ENCODE data around the gene KRTAP10-3. TPM values are rescaled to one million over a fixed set of nuclear protein-coding genes. Genes with fewer than 3 reads are reported as not detected.

KRTAP10-3 gene
- total and polyA plus RNA-seq, 9 of the 15 experiments (the other 6 are each of a cell fraction or from before 2014, with no cell fraction given), result not detected

DNA sequence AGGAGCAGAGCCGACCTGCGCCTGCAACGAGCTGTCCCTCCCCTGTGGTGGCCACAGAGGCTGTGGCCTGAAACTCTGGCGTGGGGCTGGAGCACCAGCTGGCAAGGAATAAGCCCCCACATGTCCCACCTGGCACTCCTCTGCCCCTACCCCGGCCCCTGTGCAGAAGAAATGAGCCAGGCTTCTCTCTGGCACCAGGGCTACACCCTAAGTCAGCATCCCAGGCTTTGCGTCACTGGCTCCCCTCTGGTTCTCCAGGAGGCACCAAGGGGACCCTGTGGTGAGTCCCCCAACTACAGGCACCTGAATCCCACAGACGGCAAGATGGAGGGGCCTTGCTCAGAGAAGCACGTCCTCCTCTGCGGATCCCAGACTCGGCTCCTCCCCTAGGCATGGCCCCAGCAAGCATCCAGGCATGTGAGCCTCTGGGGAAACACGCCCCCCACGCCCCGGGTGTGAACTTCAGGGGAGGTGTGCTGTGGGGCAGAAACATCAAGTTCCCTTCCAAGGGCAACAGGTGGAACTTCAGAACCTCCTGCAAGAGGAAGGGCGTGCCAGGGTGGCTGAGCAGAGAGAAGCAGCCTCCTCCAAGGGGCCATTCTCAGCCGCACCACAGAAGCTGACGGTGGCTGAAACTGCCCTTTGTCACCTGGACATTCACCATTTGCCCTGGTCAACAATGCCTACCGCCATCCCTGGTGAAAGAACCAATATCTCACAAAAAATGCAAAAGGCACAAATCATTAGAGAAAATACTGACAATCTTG, 44.7 kb upstream of the KRTAP10-3 start:
- BruUV-seq (replicated peaks), result no TSS peak
- FAIRE-seq (no peak), ATAC-seq (no peak), DNase-seq (ENCODE audit: extremely low read depth in 1 of 4, low spot score in 3 of 4) (no peak)
- Histone ChIP-seq H3K4me2 (ENCODE audit: insufficient read depth, low read length) (no peak overlapping the region), H3K9me1 (ENCODE audit: control insufficient read depth, insufficient read depth, low read length) (no peaks in the 10 kb centered on the region), H3K4me3 (no peak overlapping the region), H3K27me3 (ENCODE audit: control insufficient read depth in 2 of 2, insufficient read depth in 2 of 2, low read length in 2 of 2) (peaks cover 9 to 43% of the 10 kb centered on the region in 2 experiments; a peak in 4 of 5 replicates), H3K4me1 (replicated peaks in 1 of 2; ENCODE audit: control insufficient read depth in 2 of 2, insufficient read depth in 2 of 2, low read length in 2 of 2) (peaks cover 0 to 16% of the 10 kb centered on the region in 2 experiments; a peak in 1 of 5 replicates), H3K79me2 (ENCODE audit: control insufficient read depth, insufficient read depth, low read length) (no peaks in the 10 kb centered on the region), H3K36me3 (ENCODE audit: control insufficient read depth, insufficient read depth, low read length) (no peaks in the 10 kb centered on the region), H2AFZ (ENCODE audit: low read depth, low read length) (no peak overlapping the region), H3K9ac (ENCODE audit: insufficient read depth in 1 of 2, low read depth in 2 of 2, low read length in 2 of 2) (no peak overlapping the region), H3K27ac (ENCODE audit: extremely low read depth, low read depth, low read length) (no peak overlapping the region), H4K20me1 (replicated peaks; ENCODE audit: control insufficient read depth, insufficient read depth, low read length) (no peaks in the 10 kb centered on the region), H3K9me3 (replicated peaks; ENCODE audit: control insufficient read depth, insufficient read depth, low read depth, low read length) (no peaks in the 10 kb centered on the region; the same call in 1 of the 2 replicates)
- POLR2A ChIA-PET, result no interaction called here
- in situ Hi-C loops (cut with MboI) (no loop called here), intact Hi-C loops (cut with micrococcal nuclease) (no loop called here)
- CTCF ChIA-PET (ENCODE audit: low intra/inter-chr PET ratio), result no interaction called here
- 0% methylated on average over 17 of the region's 17 CpGs for WGBS (ENCODE audit: insufficient coverage, low coverage, missing lambda C conversion rate)
- TF ChIP-seq, protein P1, sequence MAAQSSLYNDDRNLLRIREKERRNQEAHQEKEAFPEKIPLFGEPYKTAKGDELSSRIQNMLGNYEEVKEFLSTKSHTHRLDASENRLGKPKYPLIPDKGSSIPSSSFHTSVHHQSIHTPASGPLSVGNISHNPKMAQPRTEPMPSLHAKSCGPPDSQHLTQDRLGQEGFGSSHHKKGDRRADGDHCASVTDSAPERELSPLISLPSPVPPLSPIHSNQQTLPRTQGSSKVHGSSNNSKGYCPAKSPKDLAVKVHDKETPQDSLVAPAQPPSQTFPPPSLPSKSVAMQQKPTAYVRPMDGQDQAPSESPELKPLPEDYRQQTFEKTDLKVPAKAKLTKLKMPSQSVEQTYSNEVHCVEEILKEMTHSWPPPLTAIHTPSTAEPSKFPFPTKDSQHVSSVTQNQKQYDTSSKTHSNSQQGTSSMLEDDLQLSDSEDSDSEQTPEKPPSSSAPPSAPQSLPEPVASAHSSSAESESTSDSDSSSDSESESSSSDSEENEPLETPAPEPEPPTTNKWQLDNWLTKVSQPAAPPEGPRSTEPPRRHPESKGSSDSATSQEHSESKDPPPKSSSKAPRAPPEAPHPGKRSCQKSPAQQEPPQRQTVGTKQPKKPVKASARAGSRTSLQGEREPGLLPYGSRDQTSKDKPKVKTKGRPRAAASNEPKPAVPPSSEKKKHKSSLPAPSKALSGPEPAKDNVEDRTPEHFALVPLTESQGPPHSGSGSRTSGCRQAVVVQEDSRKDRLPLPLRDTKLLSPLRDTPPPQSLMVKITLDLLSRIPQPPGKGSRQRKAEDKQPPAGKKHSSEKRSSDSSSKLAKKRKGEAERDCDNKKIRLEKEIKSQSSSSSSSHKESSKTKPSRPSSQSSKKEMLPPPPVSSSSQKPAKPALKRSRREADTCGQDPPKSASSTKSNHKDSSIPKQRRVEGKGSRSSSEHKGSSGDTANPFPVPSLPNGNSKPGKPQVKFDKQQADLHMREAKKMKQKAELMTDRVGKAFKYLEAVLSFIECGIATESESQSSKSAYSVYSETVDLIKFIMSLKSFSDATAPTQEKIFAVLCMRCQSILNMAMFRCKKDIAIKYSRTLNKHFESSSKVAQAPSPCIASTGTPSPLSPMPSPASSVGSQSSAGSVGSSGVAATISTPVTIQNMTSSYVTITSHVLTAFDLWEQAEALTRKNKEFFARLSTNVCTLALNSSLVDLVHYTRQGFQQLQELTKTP (IDR thresholded peaks at IDR 0.05; ENCODE audit: low read depth in 1 of 2, partially characterized antibody in 2 of 2), result no peak
- no peak for TF ChIP-seq CCNT2 (IDR thresholded peaks at IDR 0.05; ENCODE audit: borderline replicate concordance, extremely low read depth, insufficient read length, low read depth, low read length)
- no peak for TF ChIP-seq STAG1 (CRISPR knock-in tag; IDR thresholded peaks at IDR 0.05; ENCODE audit: borderline replicate concordance)
- no peak for TF ChIP-seq CTCFL (IDR thresholded peaks at IDR 0.05; ENCODE audit: borderline replicate concordance, insufficient read depth, low read depth, low read length, poor library complexity, severe bottlenecking)
- TF ChIP-seq PBX2 (CRISPR knock-in tag; IDR thresholded peaks at IDR 0.05; ENCODE audit: low read depth), result no peak
- TF ChIP-seq PBX2 (tag; conservative IDR thresholded peaks at IDR 0.05; ENCODE audit: low read depth), result no peak
- no peak for TF ChIP-seq SLC30A9 (CRISPR knock-in tag; IDR thresholded peaks at IDR 0.05)
- TF ChIP-seq, protein P2, sequence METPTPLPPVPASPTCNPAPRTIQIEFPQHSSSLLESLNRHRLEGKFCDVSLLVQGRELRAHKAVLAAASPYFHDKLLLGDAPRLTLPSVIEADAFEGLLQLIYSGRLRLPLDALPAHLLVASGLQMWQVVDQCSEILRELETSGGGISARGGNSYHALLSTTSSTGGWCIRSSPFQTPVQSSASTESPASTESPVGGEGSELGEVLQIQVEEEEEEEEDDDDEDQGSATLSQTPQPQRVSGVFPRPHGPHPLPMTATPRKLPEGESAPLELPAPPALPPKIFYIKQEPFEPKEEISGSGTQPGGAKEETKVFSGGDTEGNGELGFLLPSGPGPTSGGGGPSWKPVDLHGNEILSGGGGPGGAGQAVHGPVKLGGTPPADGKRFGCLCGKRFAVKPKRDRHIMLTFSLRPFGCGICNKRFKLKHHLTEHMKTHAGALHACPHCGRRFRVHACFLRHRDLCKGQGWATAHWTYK (CRISPR knock-in tag; IDR thresholded peaks at IDR 0.05), result no peak
- TF ChIP-seq DPF2 (IDR thresholded peaks at IDR 0.05), result no peak
- TF ChIP-seq ZFP1 (CRISPR knock-in tag; IDR thresholded peaks at IDR 0.05), result no peak
